Vagina (tissue), 2 donors: ENCODE measurements around the gene PPP1R12C.
A peak's percentile ranks its signal among the peaks of the same experiment; 100 is the strongest.

Experiments
- POLR2A ChIP-seq, 2 donors: fragments of 450-650 bp; IDR thresholded peaks; one replicate each; pipeline ENCODE4 v1.6.1; 2017; ENCODE audit warnings: antibody characterized with exemption in 2 of 2, mild to moderate bottlenecking in 2 of 2, moderate library complexity in 2 of 2
- POLR2AphosphoS5 ChIP-seq, 2 donors: sonication (generic); formaldehyde crosslinking; IDR thresholded peaks; one replicate each; pipeline ENCODE4 v1.9.0; 2017; ENCODE audit warnings: antibody characterized with exemption in 2 of 2, mild to moderate bottlenecking in 2 of 2, low read depth in 1 of 2; ENCODE audit not compliant: insufficient read depth in 1 of 2
- TF ChIP-seq, protein P1 (sequence below), 3 experiments: fragments of 450-650 bp in 2 of 3; fragments of 200-600 bp in 1 of 3; sonication (generic) in 1 of 3; IDR thresholded peaks; one replicate each; pipeline ENCODE4 v1.5.1; 2017 to 2019; ENCODE audit warnings: antibody characterized with exemption in 3 of 3, mild to moderate bottlenecking in 2 of 3, moderate library complexity in 2 of 3

DNA sequence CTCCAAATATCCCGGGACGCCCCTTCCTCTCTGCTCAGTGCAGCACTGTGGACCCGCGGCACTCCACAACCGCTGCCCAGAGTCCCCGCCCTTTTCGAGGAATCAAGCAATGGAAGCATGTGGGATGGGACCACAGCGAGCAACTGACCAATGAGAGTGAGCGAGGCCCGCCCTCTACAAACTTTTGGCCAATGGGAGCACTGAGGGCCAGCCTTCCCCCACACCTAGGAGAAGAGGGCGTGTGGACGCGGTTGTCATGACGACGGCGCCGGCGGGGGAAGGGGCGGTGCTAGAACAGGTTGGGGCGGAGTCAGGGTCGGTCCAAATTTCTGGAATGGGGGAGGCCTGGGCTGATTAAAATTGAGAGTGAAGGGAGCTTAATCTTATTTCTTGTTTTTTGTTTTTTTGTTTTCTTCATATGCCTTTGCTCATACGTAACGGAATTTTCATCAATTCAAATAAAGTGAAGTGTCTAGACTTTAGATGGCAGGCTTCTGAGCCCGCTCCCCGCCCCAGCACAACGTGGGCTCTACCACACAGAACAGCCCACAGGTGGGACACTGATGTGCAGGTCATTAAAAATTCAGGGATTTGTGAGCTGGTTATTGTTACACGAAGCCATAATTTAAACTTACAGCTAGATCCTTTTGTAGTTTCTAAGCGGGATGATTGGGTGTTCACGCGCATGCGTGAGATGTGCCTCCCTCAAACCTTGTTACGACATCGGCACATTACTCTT, 49.3 kb upstream of the PPP1R12C start, which contains the start of gene DNAAF3:
- TF ChIP-seq POLR2A (IDR thresholded peaks at IDR 0.05) (no peak), POLR2AphosphoS5 (IDR thresholded peaks at IDR 0.05; ENCODE audit: insufficient read depth in 1 of 2, low read depth in 1 of 2) (peak; percentile 3 to 12)
- TF ChIP-seq, protein P1, sequence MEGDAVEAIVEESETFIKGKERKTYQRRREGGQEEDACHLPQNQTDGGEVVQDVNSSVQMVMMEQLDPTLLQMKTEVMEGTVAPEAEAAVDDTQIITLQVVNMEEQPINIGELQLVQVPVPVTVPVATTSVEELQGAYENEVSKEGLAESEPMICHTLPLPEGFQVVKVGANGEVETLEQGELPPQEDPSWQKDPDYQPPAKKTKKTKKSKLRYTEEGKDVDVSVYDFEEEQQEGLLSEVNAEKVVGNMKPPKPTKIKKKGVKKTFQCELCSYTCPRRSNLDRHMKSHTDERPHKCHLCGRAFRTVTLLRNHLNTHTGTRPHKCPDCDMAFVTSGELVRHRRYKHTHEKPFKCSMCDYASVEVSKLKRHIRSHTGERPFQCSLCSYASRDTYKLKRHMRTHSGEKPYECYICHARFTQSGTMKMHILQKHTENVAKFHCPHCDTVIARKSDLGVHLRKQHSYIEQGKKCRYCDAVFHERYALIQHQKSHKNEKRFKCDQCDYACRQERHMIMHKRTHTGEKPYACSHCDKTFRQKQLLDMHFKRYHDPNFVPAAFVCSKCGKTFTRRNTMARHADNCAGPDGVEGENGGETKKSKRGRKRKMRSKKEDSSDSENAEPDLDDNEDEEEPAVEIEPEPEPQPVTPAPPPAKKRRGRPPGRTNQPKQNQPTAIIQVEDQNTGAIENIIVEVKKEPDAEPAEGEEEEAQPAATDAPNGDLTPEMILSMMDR (IDR thresholded peaks at IDR 0.05): no peak
